OCI-LY7 (cell line): ENCODE results near the gene PAX9.

ENCODE experiments used
- CTCF ChIP-seq: fragments of 200-600 bp; sonication (generic); conservative IDR thresholded peaks from 2 replicates; pipeline ENCODE4 v1.5.1; 2014; ENCODE audit warnings: mild to moderate bottlenecking, antibody characterized with exemption, low read length, moderate library complexity, mixed read lengths
- EZH2phosphoT487 ChIP-seq: fragments of 200-600 bp; sonication (generic); IDR thresholded peaks from 2 replicates; pipeline ENCODE4 v1.6.1; 2018; ENCODE audit warnings: low read depth, borderline replicate concordance, mild to moderate bottlenecking, mixed run types, antibody characterized with exemption, low read length, moderate library complexity, mixed read lengths

- TF ChIP-seq CTCF (no peak), EZH2phosphoT487 (no peak)
Measured at GRCh38 chr14:36660736-36661505, 739 bp upstream of the PAX9 start.
